GM23338 (cell line): ENCODE results near the gene ADCY1. TPM values are rescaled to one million over a fixed set of nuclear protein-coding genes. Genes with fewer than 3 reads are reported as not detected.

Experiments used
- ATAC-seq: fragments of 200-7000 bp; cut with Tn5 transposase; 3 replicates; pipeline ENCODE4 v1.9.1; 2020
- DNase-seq: peaks from one replicate; pipeline ENCODE4 v3.0.0-alpha.2; 2015; ENCODE audit warnings: low spot score
- H2AFZ ChIP-seq: fragments of 200-600 bp; sonication (generic); 2 replicates; pipeline ENCODE4 v1.8.0; 2016; ENCODE audit warnings: antibody characterized with exemption, mild to moderate bottlenecking, moderate library complexity
- H3F3A ChIP-seq: fragments of 200-600 bp; sonication (generic); replicated peaks from 2 replicates; pipeline ENCODE4 v1.8.0; 2017; ENCODE audit warnings: antibody characterized with exemption, mixed run types, low read depth
- H3K27ac ChIP-seq: fragments of 200-600 bp; sonication (generic); 2 replicates; pipeline ENCODE4 v1.6.1; 2016; ENCODE audit warnings: low read depth
- H3K27me3 ChIP-seq: fragments of 200-600 bp; sonication (generic); 2 replicates; pipeline ENCODE4 v1.8.0; 2016; ENCODE audit warnings: mild to moderate bottlenecking, mixed run types, moderate library complexity; ENCODE audit not compliant: insufficient read depth
- H3K36me3 ChIP-seq: fragments of 200-600 bp; sonication (generic); 2 replicates; pipeline ENCODE4 v1.8.0; 2016; ENCODE audit warnings: mild to moderate bottlenecking; ENCODE audit not compliant: insufficient read depth
- H3K4me1 ChIP-seq: fragments of 200-600 bp; sonication (generic); 2 replicates; pipeline ENCODE4 v1.8.0; 2016; ENCODE audit warnings: mild to moderate bottlenecking, moderate library complexity; ENCODE audit not compliant: insufficient read depth
- H3K4me2 ChIP-seq: fragments of 200-600 bp; sonication (generic); 2 replicates; pipeline ENCODE4 v1.7.1; 2017; ENCODE audit warnings: mixed run types
- H3K4me3 ChIP-seq: fragments of 200-600 bp; sonication (generic); 2 replicates; pipeline ENCODE4 v1.6.1; 2016; ENCODE audit warnings: mixed run types
- H3K79me2 ChIP-seq: fragments of 200-600 bp; sonication (generic); replicated peaks from 2 replicates; pipeline ENCODE4 v1.8.0; 2017; ENCODE audit warnings: mild to moderate bottlenecking; ENCODE audit not compliant: insufficient read depth
- H3K9me2 ChIP-seq: fragments of 200-600 bp; sonication (generic); 2 replicates; pipeline ENCODE4 v1.8.0; 2017; ENCODE audit not compliant: insufficient read depth
- H4K20me1 ChIP-seq: fragments of 200-600 bp; sonication (generic); replicated peaks from 2 replicates; pipeline ENCODE4 v1.8.0; 2017; ENCODE audit warnings: mild to moderate bottlenecking; ENCODE audit not compliant: insufficient read depth
- H3K27ac Mint-ChIP-seq: 2 replicates; pipeline ENCODE4 v1.8.0; 2020; ENCODE audit warnings: inconsistent platforms, mild to moderate bottlenecking, moderate library complexity, mixed read lengths
- H3K27me3 Mint-ChIP-seq: 3 replicates; pipeline ENCODE4 v1.8.0; 2022; ENCODE audit warnings: low read depth, mild to moderate bottlenecking, moderate library complexity, mixed read lengths, inconsistent platforms; ENCODE audit not compliant: insufficient read depth, poor library complexity
- H3K36me3 Mint-ChIP-seq: 3 replicates; pipeline ENCODE4 v1.8.0; 2021; ENCODE audit warnings: low read depth, mild to moderate bottlenecking, inconsistent platforms, moderate library complexity, mixed read lengths
- H3K4me1 Mint-ChIP-seq: 3 replicates; pipeline ENCODE4 v1.8.0; 2020; ENCODE audit warnings: mild to moderate bottlenecking, inconsistent platforms, mixed read lengths
- H3K4me3 Mint-ChIP-seq: 3 replicates; pipeline ENCODE4 v1.8.0; 2021; ENCODE audit warnings: moderate library complexity, mild to moderate bottlenecking, inconsistent platforms, mixed read lengths
- H3K9me3 Mint-ChIP-seq: 3 replicates; pipeline ENCODE4 v1.8.0; 2020; ENCODE audit warnings: moderate library complexity, mild to moderate bottlenecking, inconsistent platforms, mixed read lengths
- CREB1 ChIP-seq: fragments of 250-450 bp; sonication (Bioruptor Pico); IDR thresholded peaks from 2 replicates; pipeline ENCODE4 v1.5.0; 2020; ENCODE audit warnings: low read depth, mild to moderate bottlenecking, moderate library complexity
- CTCF ChIP-seq, 2 experiments: fragments of 200-600 bp in 1 of 2; sonication (generic) in 1 of 2; conservative IDR thresholded peaks; 2 replicates each; pipeline versions ENCODE4 v1.5.1 to v1.6.1; 2016 to 2017; ENCODE audit warnings: antibody characterized with exemption in 2 of 2, low read depth in 2 of 2, mild to moderate bottlenecking in 2 of 2, moderate library complexity in 1 of 2
- ETS1 ChIP-seq: IDR thresholded peaks from 2 replicates; pipeline ENCODE4 v1.6.1; 2016; ENCODE audit warnings: antibody characterized with exemption
- EZH2 ChIP-seq: fragments of 200-600 bp; sonication (generic); IDR thresholded peaks from one replicate; pipeline ENCODE4 v1.8.0; 2017; ENCODE audit warnings: antibody characterized with exemption, mild to moderate bottlenecking, low read depth; ENCODE audit not compliant: unreplicated experiment
- EZH2phosphoT487 ChIP-seq: fragments of 200-600 bp; sonication (generic); IDR thresholded peaks from one replicate; pipeline ENCODE4 v1.8.1; 2018; ENCODE audit warnings: antibody characterized with exemption; ENCODE audit not compliant: unreplicated experiment
- JUNB ChIP-seq: IDR thresholded peaks from one replicate; pipeline ENCODE4 v1.6.1; 2016; ENCODE audit warnings: antibody characterized with exemption; ENCODE audit not compliant: unreplicated experiment
- NANOG ChIP-seq: IDR thresholded peaks from 2 replicates; pipeline ENCODE4 v1.6.1; 2016; ENCODE audit warnings: antibody characterized with exemption, borderline replicate concordance
- REST ChIP-seq: IDR thresholded peaks from one replicate; pipeline ENCODE4 v1.6.1; 2018; ENCODE audit warnings: antibody characterized with exemption; ENCODE audit not compliant: unreplicated experiment
- STAT1 ChIP-seq: IDR thresholded peaks from one replicate; pipeline ENCODE4 v1.6.1; 2016; ENCODE audit warnings: antibody characterized with exemption; ENCODE audit not compliant: unreplicated experiment
- ZNF114 ChIP-seq: fragments of 250-450 bp; sonication (Bioruptor Pico); IDR thresholded peaks from 2 replicates; pipeline ENCODE4 v1.5.0; 2020; ENCODE audit warnings: mild to moderate bottlenecking, moderate library complexity
- ZNF331 ChIP-seq: fragments of 250-450 bp; sonication (Bioruptor Pico); IDR thresholded peaks from 2 replicates; pipeline ENCODE4 v1.5.0; 2020; ENCODE audit warnings: low read depth, mild to moderate bottlenecking, moderate library complexity
- ZNF462 ChIP-seq: fragments of 250-450 bp; sonication (Bioruptor Pico); IDR thresholded peaks from 2 replicates; pipeline ENCODE4 v1.5.0; 2020; ENCODE audit warnings: mild to moderate bottlenecking, moderate library complexity
- polyA plus RNA-seq: library from polyadenylated mRNA; unstranded; fragments of >200 nt; fragmentation: Nextera tagmentation; extraction: Ambion mirVana; gene quantifications from 2 replicates; pipeline ENCODE4 v1.2.1, GENCODE V29; 2016
- total RNA-seq: library from RNA; depleted of rRNA; stranded (reverse); fragments of >200 nt; shearing (Covaris generic); gene quantifications from 2 replicates; pipeline ENCODE4 v1.2.3, GENCODE V29; 2014

ADCY1 gene
- total and polyA plus RNA-seq, 2 experiments from 2014 or later: 2.3 to 18.7 TPM

GRCh38 chr7:45601094-45601493, 26.9 kb downstream of the ADCY1 start:
- peaks cover 20% of the 10 kb centered on the region for H3K4me1 Mint-ChIP-seq
- no peaks in the 10 kb centered on the region for H3K79me2 ChIP-seq
- H3K4me3 Mint-ChIP-seq: no peak overlapping the region
- H3K4me1 ChIP-seq: no peaks in the 10 kb centered on the region
- TF ChIP-seq CREB1 (CRISPR knock-in tag) (no peak), NANOG (no peak), ETS1 (no peak), REST (no peak), EZH2phosphoT487 (no peak), ZNF462 (no peak), CTCF (conservative IDR thresholded peaks at IDR 0.05; ENCODE audit: low read depth in 2 of 2) (no peak), ZNF114 (CRISPR knock-in tag) (no peak), EZH2 (no peak), ZNF331 (CRISPR knock-in tag) (no peak), STAT1 (no peak), JUNB (no peak)
- no peak overlapping the region for H3K27ac Mint-ChIP-seq
- H3K9me2 ChIP-seq: no peaks in the 10 kb centered on the region
- H3K27me3 ChIP-seq: no peaks in the 10 kb centered on the region
- H4K20me1 ChIP-seq: no peaks in the 10 kb centered on the region
- ATAC-seq (no peak), DNase-seq (no peak)
- no peak overlapping the region for H3K4me2 ChIP-seq
- H3K9me3 Mint-ChIP-seq: no peaks in the 10 kb centered on the region
- peaks cover 4% of the 10 kb centered on the region; the same call in 2 of the 3 replicates for H3K36me3 Mint-ChIP-seq
- no peak overlapping the region for H3K27ac ChIP-seq
- H2AFZ ChIP-seq: no peak overlapping the region
- peaks cover 2% of the 10 kb centered on the region for H3K27me3 Mint-ChIP-seq
- no peaks in the 10 kb centered on the region for H3F3A ChIP-seq
- no peaks in the 10 kb centered on the region for H3K36me3 ChIP-seq
- no peak overlapping the region for H3K4me3 ChIP-seq
